Stimulated activated CD8-positive, alpha-beta memory T cell treated with anti-CD3 and anti-CD28 coated beads, Interleukin-4, amount 100 ng/mL, for 4 hours (primary cell): ENCODE measurements around the gene GFOD2.
"Not testable (repeated sequence)": the region's sequence is repeated elsewhere in the genome, so short reads cannot be mapped to it uniquely, and the experiment has no call there.

Experiments used
- DNase-seq, 2 donors: peaks; one replicate each; pipeline ENCODE4 v3.0.0-alpha.2; 2020; ENCODE audit warnings: low read depth in 2 of 2, low spot score in 1 of 2

GFOD2 gene

GRCh38 chr16:67707210-67707609, 11.9 kb downstream of the GFOD2 start:
- no peak for DNase-seq

GRCh38 chr16:67704110-67704509, 15.0 kb downstream of the GFOD2 start:
- no peak for DNase-seq

DNA sequence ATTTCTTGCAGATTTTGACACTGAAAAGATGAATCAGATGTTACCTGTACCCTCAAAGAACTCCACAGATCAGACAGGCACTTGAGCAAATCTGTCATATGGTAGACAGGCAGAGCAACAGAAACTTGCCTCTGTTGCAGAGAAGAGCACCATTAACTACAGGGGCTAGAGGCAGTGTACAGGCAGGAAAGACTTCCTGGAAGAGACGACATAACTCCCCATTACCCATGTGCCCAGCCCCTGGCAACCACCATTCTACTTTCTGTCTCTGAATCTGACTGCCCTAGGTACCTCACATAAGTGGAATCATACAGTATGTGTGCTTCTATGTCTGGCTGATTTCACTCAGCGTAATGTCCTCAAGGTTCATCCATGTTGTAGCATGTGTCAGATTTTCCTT, 15.5 kb downstream of the GFOD2 start:
- no peak for DNase-seq

GRCh38 chr16:67702130-67702529, 17.0 kb downstream of the GFOD2 start:
- no peak for DNase-seq

GRCh38 chr16:67701420-67701819, 17.7 kb downstream of the GFOD2 start:
- DNase-seq: no peak

- DNase-seq: no peak
Measured at GRCh38 chr16:67699265-67699664, 19.9 kb downstream of the GFOD2 start.

- no peak for DNase-seq
Measured at GRCh38 chr16:67697422-67698185, 21.5 kb downstream of the GFOD2 start.

DNA sequence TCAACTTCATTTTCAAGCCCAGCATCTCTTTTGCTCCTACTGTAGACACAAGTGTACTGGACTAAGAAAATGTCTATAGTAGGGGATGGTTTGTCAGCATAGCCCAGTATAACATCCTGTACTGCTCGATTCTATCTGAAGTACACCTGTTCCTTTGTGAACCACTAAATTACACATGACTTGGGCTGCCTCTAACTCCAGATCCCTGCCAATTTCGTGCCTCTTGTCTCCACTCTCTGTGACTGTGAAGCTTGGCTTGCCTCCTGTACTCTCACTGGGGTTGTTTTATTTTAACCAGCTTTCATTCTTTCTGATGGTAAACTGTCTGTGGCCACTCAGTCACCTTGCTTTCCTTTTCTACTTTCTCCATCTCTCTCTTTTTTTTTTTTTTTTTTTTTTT, 24.5 kb downstream of the GFOD2 start:
- DNase-seq: no peak

DNA sequence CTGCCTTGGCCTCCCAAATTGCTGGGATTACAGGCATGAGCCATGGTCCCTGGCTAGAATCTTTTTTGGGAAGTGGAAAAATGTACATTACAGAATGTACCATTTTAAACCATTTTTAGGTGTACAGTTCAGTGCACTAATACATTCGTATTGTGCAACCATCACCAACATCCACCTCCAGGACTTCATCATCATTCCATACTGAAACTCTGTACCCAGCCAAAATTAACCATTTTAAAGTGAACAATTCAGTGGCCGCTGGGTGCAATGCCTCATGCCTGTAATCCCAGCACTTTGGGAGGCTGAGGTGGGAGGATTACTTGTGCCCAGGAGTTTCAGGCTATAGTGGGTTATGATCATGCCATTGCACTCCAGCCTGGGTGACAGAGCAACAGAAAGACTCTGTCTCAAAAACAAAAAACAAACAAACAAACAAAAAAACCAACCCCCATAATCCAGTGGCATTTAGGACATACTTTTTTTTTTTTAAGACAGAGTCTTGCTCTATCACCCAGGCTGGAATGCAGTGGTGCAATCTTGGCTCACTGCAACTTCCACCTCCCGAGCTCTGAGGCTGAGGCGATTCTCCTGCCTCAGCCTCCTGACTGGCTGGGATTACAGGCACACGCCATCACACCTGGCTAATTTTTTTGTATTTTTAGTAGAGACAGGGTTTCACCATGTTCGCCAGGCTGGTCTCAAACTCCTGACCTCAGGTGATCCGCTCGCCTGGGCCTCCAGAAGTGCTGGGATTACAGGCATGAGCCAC, 25.4 kb downstream of the GFOD2 start:
- not testable (repeated sequence) for DNase-seq

DNA sequence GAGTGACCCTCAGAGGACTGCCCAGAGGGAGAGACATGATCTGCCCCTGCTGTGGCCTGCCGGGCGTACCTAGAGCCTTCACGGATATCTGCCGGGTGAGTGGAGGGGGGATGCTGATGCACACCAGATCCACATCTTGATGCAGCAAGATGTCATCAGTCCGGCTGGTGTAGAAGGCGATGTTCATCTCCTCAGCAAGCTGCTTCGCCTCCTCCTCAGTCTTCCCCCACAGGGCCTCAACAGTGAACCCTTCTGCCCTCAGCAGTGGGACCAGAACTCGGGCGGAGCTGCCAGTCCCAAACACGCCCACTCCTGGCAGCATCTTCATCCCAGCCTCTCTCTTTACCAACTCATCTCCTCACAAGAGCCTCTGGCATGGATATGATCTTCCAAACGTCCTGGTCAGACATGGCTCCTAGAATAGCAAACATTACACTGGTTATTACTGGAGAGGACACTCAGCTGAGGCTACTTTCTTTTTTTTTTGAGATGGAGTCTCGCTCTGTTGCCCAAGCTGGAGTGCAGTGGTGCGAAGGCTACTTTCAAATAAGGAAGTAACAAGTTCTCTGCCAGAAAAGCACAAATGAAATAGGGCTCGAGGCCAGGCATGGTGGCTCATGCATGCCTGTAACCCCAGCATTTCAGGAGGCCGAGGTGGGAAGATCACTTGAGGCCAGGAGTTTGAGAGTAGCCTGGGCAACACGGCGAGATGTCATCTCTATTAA, 33.6 kb downstream of the GFOD2 start:
- no peak for DNase-seq

- DNase-seq: no peak
Measured at GRCh38 chr16:67683767-67684166, 35.3 kb downstream of the GFOD2 start.

DNA sequence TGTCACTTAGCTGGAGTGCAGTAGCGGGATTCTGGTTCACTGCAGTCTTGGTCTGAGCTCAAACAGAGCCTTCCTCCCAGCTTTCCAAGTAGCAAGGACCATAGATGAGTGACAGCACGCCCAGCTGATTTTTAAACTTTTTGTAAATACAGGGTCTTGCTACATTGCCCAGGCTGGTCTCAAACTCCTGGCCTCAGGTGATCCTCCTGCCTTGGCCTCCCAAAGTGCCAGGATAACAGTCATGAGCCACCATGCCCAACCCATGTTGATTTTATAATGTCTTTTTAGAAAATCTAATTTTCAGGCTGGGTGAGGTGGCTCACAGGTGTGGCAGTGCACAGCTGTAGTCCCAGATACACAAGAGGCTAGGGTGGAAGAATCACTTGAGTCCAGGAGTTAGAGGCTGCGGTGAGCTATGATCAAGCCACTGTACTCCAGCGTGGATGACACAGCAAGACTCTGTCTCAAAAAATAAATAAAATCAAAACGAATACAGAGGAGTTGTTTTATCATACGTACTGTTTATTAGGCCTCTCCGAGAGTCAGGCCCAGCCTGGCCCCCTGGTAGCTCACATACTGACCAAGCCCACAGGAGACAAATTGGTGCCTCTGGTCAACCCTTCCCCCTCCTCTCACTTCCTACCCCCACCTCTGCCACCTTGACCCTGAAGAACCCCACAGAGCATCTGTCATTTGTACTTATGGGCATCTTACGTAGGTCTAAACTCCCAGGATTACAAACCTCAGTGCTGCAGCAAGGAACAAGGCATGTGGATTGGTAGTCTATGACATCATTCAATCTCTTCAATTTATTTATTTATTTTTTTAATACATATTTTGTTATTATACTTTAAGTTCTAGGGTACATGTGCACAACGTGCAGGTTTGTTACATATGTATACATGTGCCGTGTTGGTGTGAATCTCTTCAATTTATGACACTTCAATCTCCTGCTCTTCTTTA, 38.9 kb downstream of the GFOD2 start:
- DNase-seq: no peak

DNA sequence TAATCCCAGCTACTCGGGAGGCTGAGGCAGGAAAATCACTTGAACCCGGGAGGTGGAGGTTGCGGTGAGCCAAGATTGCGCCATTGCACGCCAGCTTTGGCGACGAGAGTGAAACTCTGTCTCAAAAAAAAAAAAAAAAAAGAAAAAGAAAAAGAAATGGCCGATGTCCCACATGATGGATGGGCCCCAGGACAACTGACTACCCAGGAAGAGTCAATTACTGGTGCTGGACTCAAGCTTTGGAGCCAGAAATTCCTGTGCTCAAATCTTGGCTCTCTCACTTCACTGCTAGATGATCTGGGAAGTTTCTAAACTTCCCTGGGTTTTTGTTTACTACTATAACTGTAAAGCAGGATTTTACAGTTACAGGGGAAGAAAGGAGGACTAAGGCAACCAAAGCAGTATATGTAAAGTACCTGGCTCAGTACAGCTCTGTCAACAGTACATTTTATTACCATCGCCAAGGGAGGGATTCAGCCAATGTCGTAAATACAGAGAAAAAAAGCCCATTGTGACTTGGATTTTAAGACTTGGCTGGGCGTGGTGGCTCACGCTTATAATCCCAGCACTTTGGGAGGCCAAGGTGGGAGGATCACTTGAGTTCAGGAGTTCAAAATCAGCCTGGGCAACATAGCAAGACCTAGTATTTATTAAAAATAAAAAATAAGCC, 40.6 kb downstream of the GFOD2 start:
- DNase-seq: no peak

DNA sequence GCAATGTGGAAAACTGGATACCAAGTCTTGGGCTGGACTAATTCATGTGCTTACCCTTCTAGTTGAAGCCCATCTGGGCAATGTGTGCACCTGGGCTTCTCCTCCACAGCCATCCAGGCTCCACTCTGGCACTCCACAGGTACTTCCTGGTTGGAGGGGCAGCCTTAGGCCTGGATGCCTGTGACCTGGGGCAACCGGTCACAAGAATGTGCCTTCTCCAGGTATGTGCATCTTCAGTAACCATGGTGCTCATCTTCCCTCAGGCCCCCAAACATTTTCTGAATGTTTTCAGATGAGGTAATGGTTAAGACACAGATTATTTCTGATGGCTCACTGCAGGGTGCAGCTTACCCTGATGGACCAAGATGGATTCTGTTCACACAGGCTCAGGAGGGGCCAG, 41.4 kb downstream of the GFOD2 start:
- DNase-seq: no peak

DNA sequence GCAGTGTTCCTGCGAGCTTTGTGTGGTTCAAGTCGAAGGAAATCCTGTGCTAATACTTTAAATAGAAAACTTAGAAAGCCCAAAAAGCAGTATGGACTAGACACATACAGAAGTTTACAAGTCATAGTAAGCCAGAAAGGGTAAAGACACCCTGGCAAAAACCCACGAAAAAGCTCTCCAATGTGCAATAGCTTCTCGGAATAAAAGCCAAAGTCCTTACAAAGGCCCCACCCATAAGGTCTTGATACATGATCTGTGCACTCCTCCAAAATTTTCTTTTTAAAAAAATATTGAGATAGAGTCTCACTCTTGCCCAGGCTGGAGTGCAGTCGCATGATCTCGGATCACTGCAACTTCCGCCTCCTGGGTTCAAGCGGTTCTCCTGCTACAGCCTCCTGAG, 42.2 kb downstream of the GFOD2 start:
- DNase-seq: no peak

GRCh38 chr16:67676516-67676915, 42.6 kb downstream of the GFOD2 start:
- no peak for DNase-seq

GRCh38 chr16:67675999-67676398, 43.1 kb downstream of the GFOD2 start:
- DNase-seq: no peak

DNA sequence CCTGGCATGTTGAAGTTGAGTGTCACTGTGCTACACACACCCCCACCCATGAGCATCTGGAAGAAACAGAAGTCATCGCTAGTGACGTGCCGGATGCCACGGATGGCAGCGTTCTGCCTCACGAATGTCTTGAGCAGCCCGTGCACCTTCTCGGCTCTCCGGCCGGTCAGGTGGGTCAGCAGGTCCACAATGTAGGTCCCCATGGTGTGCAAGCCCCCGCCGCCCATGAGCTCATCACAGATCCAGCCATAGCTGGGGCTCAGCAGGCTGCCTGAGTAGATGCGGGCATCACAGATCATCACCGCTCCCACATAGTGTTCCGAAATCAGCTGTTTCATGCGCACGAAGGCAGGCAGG, 43.6 kb downstream of the GFOD2 start:
- DNase-seq: no peak

DNA sequence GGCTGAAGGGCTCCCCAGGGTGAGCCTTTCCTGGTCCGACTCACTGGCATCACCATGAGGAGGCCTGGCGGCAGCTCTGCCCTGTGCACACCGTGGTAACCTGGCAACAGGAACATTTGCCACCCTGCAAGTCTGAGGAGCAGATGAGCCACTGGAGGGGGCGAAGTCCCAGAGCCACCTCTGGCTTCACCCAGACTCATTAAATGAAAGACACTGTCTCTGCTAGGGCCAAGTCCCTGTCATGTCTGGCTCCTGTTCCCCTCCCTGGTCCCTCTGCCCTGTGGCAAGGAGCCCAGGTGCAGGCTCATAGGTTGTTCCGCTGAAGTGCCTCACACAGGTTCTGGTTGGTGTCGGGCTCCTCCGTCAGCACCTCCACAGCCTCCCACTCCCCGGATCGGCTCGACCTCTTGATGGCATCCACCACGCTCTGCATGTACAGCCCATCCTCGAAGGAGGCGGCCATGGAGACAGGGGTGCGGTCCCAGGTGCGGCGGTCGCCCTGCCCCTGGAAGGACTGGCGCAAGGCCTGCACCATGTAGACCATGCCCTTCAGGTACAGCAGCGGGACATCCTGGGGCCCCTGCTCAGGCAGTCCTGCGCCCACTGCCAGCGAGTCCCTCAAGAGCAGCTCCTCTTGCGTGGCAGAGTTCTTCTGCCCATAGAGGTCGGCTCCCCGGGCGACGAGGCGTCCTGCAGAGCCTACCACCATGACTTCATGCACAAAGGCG, 44.1 kb downstream of the GFOD2 start:
- no peak for DNase-seq
